ENCODE results near the gene WDFY4. TPM values are rescaled to one million over a fixed set of nuclear protein-coding genes. Genes with fewer than 3 reads are reported as not detected.

The WDFY4 gene
- polyA plus RNA-seq, 4 donors = 1.1 to 3.0 (median 2.0) TPM

DNA sequence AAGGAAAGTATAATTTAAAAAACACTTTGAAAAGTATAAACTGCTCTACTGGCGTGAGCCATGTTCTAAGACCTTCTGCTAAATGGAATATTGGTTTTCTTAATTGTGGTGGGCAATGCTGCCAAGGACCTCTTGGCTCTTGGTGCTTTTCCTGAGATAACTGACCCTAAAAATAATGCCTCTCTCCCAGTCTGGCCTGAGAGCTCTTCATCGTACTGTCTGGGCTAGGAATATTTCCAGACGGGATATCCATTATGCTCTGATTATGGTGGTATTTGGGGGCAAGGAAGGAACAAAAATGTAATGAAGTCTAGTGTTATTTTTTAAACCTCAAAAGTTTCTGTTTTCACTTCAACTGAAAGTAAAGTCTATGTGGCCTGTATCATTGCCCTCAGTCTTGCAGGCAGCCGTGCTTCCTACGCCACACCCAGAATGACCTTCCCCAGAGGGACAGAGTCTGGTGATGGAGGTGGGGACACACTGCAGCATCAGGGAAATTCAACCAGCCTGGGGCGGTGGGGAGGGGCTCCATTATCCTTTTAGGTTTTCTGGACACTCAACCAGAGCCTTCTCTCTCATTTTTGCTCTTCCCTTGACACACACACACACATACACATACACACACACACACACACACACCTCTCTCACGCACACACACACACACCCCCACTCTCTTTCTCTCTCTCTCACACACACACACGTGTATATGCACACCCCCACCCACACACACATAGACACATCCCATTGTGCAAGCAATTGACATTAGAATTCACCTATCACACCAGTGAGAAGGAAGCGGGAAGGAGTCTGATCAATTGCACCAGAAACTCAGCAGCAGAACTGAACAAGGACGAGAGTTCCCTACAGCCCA is 155.4 kb downstream of the WDFY4 start:
- DNase-seq (ENCODE audit: low read depth in 4 of 4, low spot score in 3 of 4) = no peak

DNA sequence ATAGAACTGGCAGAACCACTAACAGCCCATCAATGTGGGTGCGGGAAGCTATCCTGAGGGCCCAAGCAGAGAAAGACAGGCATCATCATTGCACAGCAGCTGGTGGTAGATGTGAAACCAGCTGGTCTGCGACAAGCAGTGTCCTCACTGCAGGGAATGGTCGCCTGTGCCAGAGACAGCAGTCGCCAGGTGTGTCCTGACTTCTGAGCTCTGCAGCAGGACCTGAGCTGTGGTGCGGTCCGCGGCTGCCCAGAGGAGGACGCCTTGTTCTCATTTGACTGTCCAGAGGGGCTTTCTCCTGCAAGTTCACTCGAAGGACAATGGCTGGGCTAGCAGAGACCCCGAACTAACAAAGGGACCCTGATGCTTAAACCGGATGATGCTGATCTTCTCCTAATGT is 157.6 kb downstream of the WDFY4 start:
- DNase-seq (ENCODE audit: low read depth in 4 of 4, low spot score in 3 of 4) = no peak

DNA sequence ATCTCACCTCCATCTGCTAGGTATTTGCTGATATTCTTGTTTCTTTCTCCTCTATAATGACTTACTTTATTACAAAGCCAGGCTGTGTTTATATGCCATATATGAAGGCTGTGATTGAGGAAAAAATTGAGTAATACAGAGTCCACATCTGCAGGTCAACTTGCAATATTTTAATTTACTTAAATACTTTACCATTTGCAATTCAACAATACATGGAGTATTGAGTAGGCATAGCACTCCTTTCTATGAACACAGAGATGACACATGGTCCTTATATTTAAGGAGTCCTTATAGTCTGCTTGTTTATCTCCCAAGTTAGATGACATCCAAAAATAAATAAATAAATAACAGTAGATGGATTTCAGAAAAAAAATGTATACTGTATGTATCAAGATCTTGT is 158.5 kb downstream of the WDFY4 start:
- no peak for DNase-seq (ENCODE audit: low read depth in 4 of 4, low spot score in 3 of 4)

DNA sequence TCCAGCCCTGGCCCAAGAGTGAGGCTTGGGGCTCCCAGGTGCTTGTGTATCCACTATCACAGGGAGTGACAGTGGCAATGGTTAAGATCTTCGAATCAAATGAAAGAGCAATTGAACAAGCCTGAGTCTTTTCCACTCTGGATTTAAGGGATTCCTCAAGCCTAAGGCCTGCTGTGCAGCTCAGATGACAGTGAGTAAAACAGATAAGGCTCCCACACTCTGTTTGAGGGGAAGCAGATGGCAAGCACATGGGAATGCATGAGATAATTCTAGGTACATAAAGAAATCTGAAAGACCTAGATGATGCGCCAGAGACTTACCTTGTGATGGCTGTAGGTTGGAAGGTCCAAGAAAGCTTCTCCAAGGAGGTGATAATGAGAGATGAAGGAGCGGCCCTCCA is 159.9 kb downstream of the WDFY4 start:
- DNase-seq (ENCODE audit: low read depth in 4 of 4, low spot score in 3 of 4) = no peak

DNA sequence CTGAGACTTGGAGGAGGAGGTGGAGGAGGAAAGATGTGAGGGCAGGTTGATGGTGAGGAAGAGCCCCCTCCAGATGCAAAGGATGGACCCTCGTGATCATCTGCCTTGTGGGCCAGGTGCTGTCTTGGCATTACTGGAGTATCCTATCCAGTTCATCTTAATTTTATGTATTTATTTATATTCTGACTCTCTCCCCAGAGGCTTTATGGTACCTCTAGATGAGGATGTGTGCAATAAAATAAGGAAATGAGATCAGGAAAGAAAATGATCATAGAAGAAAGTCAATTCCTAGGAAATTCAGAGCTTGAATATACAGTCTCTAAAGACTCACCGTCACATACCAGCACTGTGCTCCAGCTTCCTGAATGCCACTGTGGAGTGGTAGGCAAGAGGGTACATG is 160.8 kb downstream of the WDFY4 start:
- no peak for DNase-seq (ENCODE audit: low read depth in 4 of 4, low spot score in 3 of 4)

DNA sequence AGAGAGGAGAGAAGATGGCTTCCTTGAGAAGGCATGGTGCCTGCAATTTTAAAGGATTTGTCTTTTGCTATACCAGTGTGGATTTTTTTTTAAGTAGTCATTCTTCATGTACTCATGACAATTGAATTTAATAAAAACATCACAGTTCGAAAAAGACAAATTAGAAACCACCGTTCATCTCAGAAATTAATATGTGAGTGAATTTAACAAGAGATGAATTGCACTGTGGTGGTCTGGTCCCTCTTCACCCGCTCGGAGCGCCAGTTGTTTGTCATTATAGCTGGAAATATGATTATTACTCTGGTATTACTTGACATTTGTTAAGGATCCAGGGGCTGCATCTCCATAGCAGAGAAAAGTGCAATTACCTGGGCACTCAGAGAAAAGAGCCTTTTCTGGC is 163.0 kb downstream of the WDFY4 start:
- DNase-seq (ENCODE audit: low read depth in 4 of 4, low spot score in 3 of 4) = no peak

DNA sequence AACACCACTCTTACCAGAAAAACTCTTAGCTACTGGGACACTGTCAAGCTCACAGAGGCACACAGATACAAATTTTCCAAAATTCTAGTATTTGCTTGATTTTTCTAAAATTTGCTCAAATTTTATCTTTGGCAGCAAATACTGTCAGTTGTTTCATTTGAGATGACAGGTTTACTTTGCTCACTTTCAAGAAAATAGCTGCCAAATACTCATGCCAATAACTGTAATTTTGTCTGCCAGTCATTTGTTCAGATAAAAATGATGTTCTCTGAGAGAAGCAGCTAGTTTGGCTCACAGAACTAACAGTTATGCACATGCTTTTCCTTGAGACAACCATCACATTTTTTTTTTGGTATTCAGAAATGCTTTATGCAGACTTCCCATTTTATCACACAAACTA is 172.2 kb downstream of the WDFY4 start:
- DNase-seq (ENCODE audit: low read depth in 4 of 4, low spot score in 3 of 4) = no peak

DNA sequence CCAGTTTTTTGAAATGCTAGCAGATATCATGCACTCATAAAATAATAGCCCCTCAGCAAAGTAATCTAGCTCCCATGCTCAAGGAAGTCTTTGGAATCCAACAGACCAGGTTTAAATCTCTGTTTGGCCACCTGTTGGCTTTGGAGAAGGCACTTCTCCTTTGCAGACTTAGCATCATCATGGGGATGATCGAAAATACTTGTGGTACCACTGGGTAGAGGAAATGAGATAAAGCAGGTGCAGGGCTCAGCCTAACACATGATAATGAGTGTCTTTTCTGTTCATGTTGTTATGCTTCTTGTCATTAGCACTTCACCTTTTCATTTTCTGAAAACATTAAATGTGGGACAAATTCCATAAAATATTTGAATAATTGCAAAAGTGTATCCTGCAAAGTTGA is 187.6 kb downstream of the WDFY4 start:
- DNase-seq (ENCODE audit: low read depth in 4 of 4, low spot score in 3 of 4) = no peak

DNA sequence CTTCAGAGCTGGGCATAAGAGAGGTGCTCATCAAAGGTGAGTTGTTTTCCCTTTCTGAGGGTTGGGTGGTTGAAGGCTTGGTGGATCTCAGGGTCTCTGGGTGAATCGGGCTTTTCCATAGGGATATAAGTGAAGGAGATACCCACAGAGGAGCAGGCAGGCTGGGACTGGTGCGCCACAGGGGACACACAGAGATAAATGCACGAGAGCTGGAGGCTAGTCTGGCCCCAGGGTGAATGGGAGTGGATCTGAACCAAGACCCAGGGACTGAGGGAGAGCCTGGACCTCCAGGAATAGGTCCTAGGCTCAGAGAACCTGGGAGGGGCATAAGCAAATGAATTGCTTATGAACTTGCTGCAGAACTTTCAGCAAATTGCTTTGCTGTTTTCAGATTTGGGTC is 193.4 kb downstream of the WDFY4 start:
- no peak for DNase-seq (ENCODE audit: low read depth in 4 of 4, low spot score in 3 of 4)

DNA sequence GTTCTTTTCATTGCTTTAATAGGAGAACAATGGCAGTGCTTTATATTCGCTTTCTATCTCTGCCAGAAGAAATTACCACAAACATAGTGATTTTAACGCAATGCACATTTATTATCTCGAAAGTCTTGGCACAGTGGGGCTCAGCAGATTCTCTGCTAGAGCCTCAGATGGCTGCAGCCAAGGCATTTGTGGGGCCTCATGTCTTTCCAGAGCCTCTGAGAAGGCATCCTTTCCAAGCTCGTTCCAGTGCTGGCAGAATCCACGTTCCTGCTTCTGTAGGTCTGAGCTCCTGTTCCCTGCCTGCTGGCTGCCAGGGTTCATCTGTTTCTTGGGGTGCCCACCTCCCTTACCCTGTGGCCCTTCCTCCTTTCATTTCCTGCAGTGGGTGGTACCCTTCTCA is 194.8 kb downstream of the WDFY4 start:
- no peak for DNase-seq (ENCODE audit: low read depth in 4 of 4, low spot score in 3 of 4)

DNA sequence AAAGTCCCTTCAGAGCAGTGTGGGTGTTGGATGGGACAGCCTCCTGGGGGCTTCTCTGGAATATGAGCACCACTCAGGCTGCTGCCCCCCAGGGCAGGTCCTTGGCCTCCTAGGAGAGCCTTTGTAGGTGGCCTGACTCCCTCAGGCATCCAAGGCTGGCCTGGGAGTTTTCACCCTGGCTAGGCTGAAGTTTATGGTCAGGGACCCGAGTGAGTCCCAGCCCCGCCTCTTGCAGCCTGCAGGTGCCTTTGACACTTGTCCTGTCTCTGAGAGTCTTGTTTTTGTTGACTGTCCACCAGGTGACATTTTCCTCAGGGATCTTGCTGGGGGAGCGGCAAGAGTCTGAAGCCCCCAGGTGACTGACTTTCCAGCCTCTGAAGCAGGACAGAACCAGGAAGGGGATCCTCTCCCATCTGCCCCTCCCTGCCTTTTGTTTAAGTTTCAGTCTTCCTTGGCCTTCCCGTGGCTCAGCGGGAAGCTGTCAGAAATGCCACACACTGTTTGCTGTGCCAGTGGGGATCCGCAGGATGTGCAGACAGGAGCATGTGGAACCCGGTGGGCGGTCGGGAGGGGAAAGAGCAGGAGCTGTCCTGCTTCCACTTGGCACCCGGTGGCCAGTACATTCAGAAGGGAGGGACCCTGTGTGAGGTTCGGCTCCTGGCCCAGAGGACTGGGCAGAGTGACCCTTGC is 195.5 kb downstream of the WDFY4 start:
- no peak for DNase-seq (ENCODE audit: low read depth in 4 of 4, low spot score in 3 of 4)

DNA sequence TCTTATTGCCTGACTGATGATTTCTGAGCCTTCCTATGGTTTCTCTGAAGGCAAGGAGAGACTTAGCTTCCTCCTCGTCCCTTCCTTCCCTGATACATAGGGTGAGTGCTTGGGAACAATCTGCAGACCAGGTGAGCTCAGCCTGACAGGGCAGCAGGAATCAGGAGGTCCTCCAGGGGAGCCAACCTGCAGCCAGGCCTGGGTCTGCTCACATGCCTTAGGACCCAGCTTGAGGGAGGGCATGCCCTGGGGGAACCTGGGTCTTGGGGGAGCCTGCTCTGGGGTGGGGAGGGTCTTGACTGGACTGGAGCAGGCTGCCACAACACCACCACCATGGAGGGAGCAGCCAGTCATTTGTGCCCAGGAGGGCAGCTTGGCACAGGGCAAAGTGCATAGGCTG is 197.3 kb downstream of the WDFY4 start:
- no peak for DNase-seq (ENCODE audit: low read depth in 4 of 4, low spot score in 3 of 4)

DNA sequence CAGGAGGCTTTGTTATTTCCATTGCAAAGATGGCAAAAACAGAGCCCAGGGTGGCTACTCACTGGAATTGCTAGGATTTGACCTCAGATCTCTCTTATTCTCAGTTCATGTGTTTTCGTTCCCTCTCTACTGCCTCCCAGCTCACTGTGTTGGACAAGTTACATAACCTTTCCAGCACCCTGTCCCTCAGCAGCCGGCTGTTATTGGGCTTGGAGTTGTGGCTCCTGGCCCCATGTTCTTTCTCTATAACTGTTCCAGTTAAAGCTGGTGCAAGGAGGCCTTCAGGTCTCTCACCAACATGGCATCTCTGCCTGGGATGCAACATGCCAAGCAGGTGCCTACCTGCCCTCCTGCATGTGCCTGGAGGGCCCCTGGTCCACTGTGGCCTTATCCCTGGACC is 198.2 kb downstream of the WDFY4 start:
- no peak for DNase-seq (ENCODE audit: low read depth in 4 of 4, low spot score in 3 of 4)

DNA sequence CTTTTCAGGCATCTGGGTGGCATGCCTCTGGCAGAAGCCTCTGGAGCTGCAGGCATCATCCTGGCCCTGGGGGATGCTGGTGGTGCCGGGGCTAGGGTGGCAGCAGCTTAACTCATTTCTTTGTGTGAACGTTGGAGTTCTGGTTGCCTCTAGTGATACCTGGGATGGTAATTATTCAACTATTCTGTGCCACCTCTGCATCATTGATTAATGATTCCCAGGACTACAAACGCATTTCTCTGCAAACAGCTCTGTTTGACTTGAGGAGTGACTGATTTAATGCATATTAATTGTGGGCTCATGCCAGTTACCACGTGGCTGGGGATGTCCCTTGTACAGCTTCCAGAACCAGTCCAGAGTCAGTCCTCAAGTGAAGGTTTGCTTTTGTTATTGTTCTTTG is 199.0 kb downstream of the WDFY4 start:
- DNase-seq (ENCODE audit: low read depth in 4 of 4, low spot score in 3 of 4) = no peak

DNA sequence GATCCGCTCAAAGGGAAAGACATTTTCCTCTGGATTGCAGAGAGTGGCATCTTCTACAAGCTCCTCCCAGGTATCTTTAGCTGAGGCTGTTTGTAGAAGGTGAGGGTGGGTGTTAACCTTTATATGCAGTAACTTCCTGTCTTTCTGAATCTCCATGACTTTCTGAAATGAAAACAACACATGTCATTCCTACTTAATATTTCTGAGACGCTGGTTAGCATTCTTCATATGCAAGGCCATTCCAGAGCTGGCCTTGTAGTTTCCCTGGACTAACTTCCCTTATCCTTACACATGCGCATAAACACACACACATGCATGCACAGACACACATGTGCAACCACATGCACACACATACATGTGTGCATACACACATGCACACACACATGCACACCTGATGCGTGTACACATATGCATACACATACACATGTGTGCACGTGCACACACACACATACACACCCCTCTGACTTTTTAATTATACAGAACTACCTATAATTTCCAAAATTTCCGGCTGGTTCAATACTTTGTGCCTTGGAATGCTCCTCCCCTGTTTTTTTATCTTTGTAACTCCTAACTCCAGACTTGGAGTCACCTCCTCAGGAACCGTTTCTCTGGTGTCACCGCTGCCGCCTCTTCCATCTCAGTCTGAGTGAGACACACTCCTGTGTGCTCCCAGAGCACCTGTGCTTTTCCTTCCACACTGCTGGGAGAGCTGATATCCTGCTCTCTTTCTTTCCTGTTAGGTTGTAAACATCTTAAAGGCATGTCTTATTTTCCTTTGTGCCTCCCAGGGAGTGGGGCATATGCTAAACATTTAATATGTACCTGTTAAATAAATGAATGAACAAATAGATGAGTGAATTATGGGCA is 199.7 kb downstream of the WDFY4 start:
- DNase-seq (ENCODE audit: low read depth in 4 of 4, low spot score in 3 of 4) = no peak

DNA sequence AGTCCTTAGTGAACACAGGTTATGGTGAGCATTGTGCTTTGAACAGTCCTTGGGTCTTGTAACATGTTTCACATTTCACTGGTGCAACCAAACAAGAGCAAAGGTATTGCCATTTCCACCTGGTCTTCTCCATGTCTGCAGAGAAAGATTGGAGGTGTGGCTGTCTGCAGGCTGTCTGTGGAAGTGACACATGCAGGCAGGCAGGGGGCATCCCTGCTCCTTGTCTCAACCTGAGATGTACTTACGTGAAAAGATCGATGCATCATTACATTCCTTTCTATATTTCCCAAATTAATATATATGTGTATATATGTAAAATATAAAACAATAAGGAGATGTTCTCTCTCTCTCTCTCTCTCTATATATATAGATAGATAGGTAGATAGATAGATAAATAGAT is 200.7 kb downstream of the WDFY4 start:
- no peak for DNase-seq (ENCODE audit: low read depth in 4 of 4, low spot score in 3 of 4)

DNA sequence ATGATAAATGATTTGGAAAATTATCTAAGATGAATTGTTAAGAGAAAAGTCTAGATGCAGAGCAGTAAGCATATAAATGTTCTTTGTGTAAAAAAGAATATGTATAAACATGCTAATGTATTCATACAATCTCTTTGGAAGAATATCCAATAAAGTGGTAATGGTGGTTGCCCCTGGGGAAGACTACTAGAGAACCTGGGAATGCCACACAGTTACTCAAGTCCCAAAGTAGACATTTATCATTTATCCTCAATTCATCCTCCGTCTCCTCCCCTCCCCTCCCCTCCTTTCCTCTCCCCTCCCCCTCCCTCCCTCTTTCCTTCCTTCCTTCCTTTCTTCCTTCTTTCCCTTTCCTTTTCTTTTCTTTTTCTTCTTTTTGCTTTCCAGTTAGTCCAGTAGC is 203.3 kb downstream of the WDFY4 start:
- no peak for DNase-seq (ENCODE audit: low read depth in 4 of 4, low spot score in 3 of 4)

DNA sequence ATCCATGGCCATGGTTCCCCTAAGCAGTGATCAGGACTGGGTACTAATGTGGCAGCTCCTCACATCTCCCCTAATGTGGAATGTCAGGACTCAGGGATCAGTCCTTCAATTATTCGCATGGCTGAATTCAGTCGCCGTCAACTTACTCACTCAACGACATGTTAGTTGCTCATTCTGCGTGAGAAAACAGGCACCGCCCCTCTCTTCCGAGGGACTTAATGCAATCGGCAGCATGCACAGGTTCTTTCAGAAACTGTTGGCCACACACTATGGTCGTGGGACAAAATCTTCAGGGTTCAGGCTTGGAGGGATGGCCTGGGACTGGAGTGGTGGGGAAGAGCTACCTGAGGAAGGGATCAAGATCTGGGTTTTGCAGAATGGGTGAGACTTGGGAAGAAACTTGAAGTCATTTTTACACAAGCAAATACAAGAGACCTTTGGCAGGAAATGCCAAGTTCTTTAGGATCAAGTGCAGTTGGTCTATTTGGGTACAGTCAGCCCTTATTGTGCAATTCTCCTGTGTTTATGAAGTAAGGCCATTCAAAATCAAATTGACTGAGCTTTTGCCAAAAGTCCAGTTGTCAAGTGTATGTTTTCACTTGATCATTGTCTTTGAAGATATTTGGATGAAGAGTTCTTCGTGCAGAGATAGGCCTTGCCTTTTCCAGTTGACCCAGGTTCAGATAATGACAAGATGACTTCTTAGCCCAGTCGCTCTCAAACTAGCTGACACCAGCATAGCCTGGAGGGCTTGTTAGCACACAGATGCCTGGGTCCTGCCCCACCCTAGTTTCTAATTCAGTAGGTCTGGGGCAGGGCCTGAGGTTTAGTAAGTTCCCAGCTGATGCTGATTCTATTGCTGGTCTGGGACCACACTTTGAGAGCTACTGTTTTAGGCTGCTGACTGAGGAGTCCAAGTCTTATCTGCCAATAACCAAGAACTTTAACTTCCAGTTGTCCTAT is 206.5 kb downstream of the WDFY4 start:
- DNase-seq (ENCODE audit: low read depth in 4 of 4, low spot score in 3 of 4) = no peak

DNA sequence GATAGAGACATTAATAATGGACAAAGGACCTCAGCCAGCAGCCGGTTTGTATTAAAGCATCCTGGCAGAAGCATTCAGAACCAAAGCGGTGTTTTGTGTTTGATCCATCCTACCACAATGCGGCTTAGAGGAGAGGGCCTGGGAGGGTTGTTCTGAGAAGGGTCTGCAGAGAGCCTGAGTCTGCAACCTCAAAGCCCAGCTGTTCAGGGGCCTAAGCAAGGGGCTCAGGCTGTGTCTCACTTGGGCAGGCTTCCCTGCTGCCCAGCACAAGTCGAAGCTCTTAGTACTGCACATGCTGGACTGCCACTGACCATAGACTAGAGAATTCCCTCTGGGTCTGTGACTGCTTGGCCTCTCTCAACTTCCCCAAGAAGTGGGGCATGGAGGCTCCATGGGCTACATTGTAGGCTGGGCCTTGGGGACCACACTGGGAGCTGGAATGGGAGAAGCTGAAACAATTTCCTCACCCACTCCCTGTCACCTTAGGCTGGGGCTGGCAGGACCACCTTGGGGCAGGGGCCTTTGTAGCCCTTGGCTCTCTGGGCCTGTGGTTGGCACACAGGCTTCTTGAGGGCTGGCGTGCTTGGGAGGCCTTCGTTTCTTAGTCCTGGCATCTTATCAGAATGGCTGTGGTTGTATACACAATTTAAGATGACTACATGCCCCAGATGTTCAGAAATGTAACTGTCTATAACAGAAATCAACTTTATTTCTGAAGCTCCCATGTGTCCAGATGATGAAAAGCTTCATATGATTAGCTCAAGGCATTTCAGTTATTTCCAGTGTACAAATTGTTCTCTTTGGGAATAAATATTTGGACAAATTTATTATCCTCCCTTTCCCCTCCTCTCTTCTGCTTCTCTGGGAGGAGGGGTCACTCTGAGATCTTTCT is 210.5 kb downstream of the WDFY4 start:
- no peak for DNase-seq (ENCODE audit: low read depth in 4 of 4, low spot score in 3 of 4)
